GM19438 (cell line): ENCODE data around the gene PSRC1.
A peak's percentile ranks its signal among the peaks of the same experiment; 100 is the strongest.

Experiments
- ATAC-seq: cut with Tn5 transposase; IDR thresholded peaks from one replicate; pipeline ENCODE4 v1.9.1; 2021; ENCODE audit warnings: low read depth; ENCODE audit not compliant: unreplicated experiment

Gene PSRC1

GRCh38 chr1:109249654-109250401, 33.1 kb downstream of the PSRC1 start:
- ATAC-seq: peak; percentile 29

GRCh38 chr1:109248797-109249629, 33.9 kb downstream of the PSRC1 start, which contains the start of gene CELSR2:
TSS of gene CELSR2 (plus strand) at chr1:109249539. CDS start at chr1:109250080, 541 bp downstream.
- peak; percentile 85 for ATAC-seq

GRCh38 chr1:109248444-109248796, 34.5 kb downstream of the PSRC1 start:
- ATAC-seq: no peak

GRCh38 chr1:109247401-109248365, 35.3 kb downstream of the PSRC1 start:
- no peak for ATAC-seq

GRCh38 chr1:109246141-109246551, 36.8 kb downstream of the PSRC1 start:
- ATAC-seq: no peak

GRCh38 chr1:109243860-109244552, 38.9 kb downstream of the PSRC1 start:
- no peak for ATAC-seq

GRCh38 chr1:109243221-109243620, 39.7 kb downstream of the PSRC1 start:
- ATAC-seq: no peak

- ATAC-seq: no peak
Measured at GRCh38 chr1:109242387-109242786, 40.6 kb downstream of the PSRC1 start.

- ATAC-seq: no peak
Measured at GRCh38 chr1:109241841-109242345, 41.1 kb downstream of the PSRC1 start.

- ATAC-seq: no peak
Measured at GRCh38 chr1:109241344-109241743, 41.6 kb downstream of the PSRC1 start.

- no peak for ATAC-seq
Measured at GRCh38 chr1:109240158-109241152, 42.5 kb downstream of the PSRC1 start.

- ATAC-seq: peak; percentile 67
Measured at GRCh38 chr1:109239409-109240068, 43.4 kb downstream of the PSRC1 start.

GRCh38 chr1:109239047-109239408, 43.9 kb downstream of the PSRC1 start:
- no peak for ATAC-seq

- ATAC-seq: no peak
Measured at GRCh38 chr1:109238382-109238781, 44.6 kb downstream of the PSRC1 start.

GRCh38 chr1:109237512-109237911, 45.4 kb downstream of the PSRC1 start:
- ATAC-seq: no peak

- ATAC-seq: no peak
Measured at GRCh38 chr1:109235137-109235536, 47.8 kb downstream of the PSRC1 start.

GRCh38 chr1:109231066-109231465, 51.9 kb downstream of the PSRC1 start:
- no peak for ATAC-seq
